ENCODE measurements around the gene COBL. TPM values are rescaled to one million over a fixed set of nuclear protein-coding genes. Genes with fewer than 3 reads are reported as not detected.

Gene COBL
- total RNA-seq, 1 donor from 2014 or later, result not detected

- no peaks in the 10 kb centered on the region for H3K9me3 Mint-ChIP-seq (ENCODE audit: unreplicated experiment)
- H3K27ac Mint-ChIP-seq (ENCODE audit: unreplicated experiment), result no peak overlapping the region
- peaks cover 16% of the 10 kb centered on the region for H3K27me3 Mint-ChIP-seq (ENCODE audit: unreplicated experiment)
- H3K4me3 Mint-ChIP-seq (ENCODE audit: unreplicated experiment), result no peak overlapping the region
- H3K36me3 Mint-ChIP-seq (ENCODE audit: unreplicated experiment), result no peaks in the 10 kb centered on the region
- TF ChIP-seq, protein P1, sequence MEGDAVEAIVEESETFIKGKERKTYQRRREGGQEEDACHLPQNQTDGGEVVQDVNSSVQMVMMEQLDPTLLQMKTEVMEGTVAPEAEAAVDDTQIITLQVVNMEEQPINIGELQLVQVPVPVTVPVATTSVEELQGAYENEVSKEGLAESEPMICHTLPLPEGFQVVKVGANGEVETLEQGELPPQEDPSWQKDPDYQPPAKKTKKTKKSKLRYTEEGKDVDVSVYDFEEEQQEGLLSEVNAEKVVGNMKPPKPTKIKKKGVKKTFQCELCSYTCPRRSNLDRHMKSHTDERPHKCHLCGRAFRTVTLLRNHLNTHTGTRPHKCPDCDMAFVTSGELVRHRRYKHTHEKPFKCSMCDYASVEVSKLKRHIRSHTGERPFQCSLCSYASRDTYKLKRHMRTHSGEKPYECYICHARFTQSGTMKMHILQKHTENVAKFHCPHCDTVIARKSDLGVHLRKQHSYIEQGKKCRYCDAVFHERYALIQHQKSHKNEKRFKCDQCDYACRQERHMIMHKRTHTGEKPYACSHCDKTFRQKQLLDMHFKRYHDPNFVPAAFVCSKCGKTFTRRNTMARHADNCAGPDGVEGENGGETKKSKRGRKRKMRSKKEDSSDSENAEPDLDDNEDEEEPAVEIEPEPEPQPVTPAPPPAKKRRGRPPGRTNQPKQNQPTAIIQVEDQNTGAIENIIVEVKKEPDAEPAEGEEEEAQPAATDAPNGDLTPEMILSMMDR (IDR thresholded peaks at IDR 0.05), result no peak
- no peak for DNase-seq (ENCODE audit: extremely low spot score, unreplicated experiment)
- H3K4me1 Mint-ChIP-seq (ENCODE audit: unreplicated experiment), result peaks cover 26% of the 10 kb centered on the region
Observed at GRCh38 chr7:51138123-51139085, 178.2 kb downstream of the COBL start.

- TF ChIP-seq, protein P1 (IDR thresholded peaks at IDR 0.05), result no peak
- no peak overlapping the region for H3K27ac Mint-ChIP-seq (ENCODE audit: unreplicated experiment)
- H3K4me3 Mint-ChIP-seq (ENCODE audit: unreplicated experiment), result no peak overlapping the region
- H3K9me3 Mint-ChIP-seq (ENCODE audit: unreplicated experiment), result peaks cover 6% of the 10 kb centered on the region
- no peaks in the 10 kb centered on the region for H3K27me3 Mint-ChIP-seq (ENCODE audit: unreplicated experiment)
- no peak for DNase-seq (ENCODE audit: extremely low spot score, unreplicated experiment)
- no peaks in the 10 kb centered on the region for H3K36me3 Mint-ChIP-seq (ENCODE audit: unreplicated experiment)
- peaks cover 28% of the 10 kb centered on the region for H3K4me1 Mint-ChIP-seq (ENCODE audit: unreplicated experiment)
Observed at GRCh38 chr7:51135576-51135975, 181.0 kb downstream of the COBL start.

GRCh38 chr7:51134013-51134441 is 182.6 kb downstream of the COBL start:
- Mint-ChIP-seq H3K9me3 (ENCODE audit: unreplicated experiment) (peaks cover 6% of the 10 kb centered on the region), H3K27me3 (ENCODE audit: unreplicated experiment) (no peaks in the 10 kb centered on the region), H3K27ac (ENCODE audit: unreplicated experiment) (peak overlapping the region; percentile 56), H3K36me3 (ENCODE audit: unreplicated experiment) (peaks cover 2% of the 10 kb centered on the region), H3K4me1 (ENCODE audit: unreplicated experiment) (peaks cover 28% of the 10 kb centered on the region), H3K4me3 (ENCODE audit: unreplicated experiment) (no peak overlapping the region)
- TF ChIP-seq, protein P1 (IDR thresholded peaks at IDR 0.05), result no peak
- DNase-seq (ENCODE audit: extremely low spot score, unreplicated experiment), result no peak

- Mint-ChIP-seq H3K9me3 (ENCODE audit: unreplicated experiment) (peaks cover 6% of the 10 kb centered on the region), H3K27me3 (ENCODE audit: unreplicated experiment) (no peaks in the 10 kb centered on the region), H3K4me1 (ENCODE audit: unreplicated experiment) (peaks cover 27% of the 10 kb centered on the region), H3K27ac (ENCODE audit: unreplicated experiment) (no peak overlapping the region), H3K4me3 (ENCODE audit: unreplicated experiment) (no peak overlapping the region), H3K36me3 (ENCODE audit: unreplicated experiment) (peaks cover 2% of the 10 kb centered on the region)
- TF ChIP-seq, protein P1 (IDR thresholded peaks at IDR 0.05), result no peak
- no peak for DNase-seq (ENCODE audit: extremely low spot score, unreplicated experiment)
Observed at GRCh38 chr7:51132661-51133060, 183.9 kb downstream of the COBL start.

Measured in osteocyte (in vitro differentiated cells).